T47D (cell line): ENCODE data around the gene SMAD7.

Experiments
- DNase-seq, 2 experiments: peaks; one replicate each; pipeline versions ENCODE4 v3.0.0 to v3.0.0-alpha.2; 2011 to 2012; ENCODE audit warnings: low read depth in 1 of 2, low spot score in 1 of 2
- JUND ChIP-seq: IDR thresholded peaks from 2 replicates; pipeline ENCODE4 v1.6.1; 2012; ENCODE audit warnings: low read depth
- in situ Hi-C: cut with HindIII; loops from 2 replicates; pipeline ENCODE4 v1.10.0; 2016; ENCODE audit warnings: low sequenced_read_pairs, low pct_unique_long_range_greater_than_20kb

Gene SMAD7

GRCh38 chr18:48893061-48893607 lies 57.6 kb downstream of the SMAD7 start:
- TF ChIP-seq JUND = no peak
- in situ Hi-C loops = no loop called here
- DNase-seq = no peak

DNA sequence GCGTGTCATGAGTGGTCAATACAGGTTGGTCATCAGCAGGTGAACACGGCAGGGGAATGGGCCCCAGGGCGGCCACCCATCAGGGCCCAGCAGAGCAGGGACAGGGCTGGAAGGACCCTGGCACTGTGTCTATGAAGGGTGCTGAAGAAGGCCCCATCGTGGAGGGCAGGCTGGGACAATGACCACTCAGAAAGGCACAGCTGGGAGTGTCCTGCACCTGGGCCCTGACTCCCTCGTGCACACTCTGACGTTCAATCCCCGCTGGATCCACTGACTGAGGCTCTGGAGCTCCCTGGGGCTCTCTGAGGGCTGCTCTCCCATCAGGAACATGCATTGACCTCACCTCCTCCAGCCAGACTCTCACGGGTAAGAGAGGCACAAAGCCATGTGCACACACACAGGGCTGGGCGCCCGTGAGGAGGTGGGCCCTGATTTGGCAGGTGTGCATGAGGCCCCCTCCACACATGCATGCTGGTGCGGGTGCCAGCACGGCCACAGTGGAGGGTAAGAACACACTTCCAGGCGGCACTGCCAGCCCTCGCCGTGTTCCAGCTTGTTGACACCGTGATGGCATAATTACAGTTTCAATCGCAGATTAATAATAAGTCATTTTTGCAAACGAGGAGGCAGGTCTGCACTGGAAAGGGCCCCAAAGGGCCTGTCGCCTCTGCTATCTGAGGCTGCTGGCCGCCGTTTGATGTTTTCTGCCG lies 58.5 kb downstream of the SMAD7 start:
- TF ChIP-seq JUND = no peak
- no peak for DNase-seq
- in situ Hi-C loops = no loop called here

DNA sequence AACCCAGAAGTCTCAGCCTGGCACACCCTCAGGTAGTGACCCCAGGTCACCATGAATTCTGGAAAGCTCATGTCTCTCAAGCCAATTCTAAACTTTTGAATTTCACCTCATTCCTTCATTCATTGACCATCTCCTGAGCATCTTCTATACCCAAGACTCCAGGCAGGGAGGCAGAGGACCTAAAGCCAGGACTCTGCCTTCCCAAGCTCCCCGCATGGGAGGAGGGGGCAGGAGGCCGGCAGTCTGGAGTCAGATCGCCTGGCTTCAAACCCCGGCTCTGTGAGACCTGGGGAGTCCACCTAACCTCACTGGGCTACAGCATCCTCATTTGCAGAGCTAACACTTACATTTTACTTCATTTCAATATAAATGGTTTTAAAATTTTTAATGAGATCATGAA lies 59.0 kb downstream of the SMAD7 start:
- TF ChIP-seq JUND = no peak
- no peak for DNase-seq
- in situ Hi-C loops = no loop called here

DNA sequence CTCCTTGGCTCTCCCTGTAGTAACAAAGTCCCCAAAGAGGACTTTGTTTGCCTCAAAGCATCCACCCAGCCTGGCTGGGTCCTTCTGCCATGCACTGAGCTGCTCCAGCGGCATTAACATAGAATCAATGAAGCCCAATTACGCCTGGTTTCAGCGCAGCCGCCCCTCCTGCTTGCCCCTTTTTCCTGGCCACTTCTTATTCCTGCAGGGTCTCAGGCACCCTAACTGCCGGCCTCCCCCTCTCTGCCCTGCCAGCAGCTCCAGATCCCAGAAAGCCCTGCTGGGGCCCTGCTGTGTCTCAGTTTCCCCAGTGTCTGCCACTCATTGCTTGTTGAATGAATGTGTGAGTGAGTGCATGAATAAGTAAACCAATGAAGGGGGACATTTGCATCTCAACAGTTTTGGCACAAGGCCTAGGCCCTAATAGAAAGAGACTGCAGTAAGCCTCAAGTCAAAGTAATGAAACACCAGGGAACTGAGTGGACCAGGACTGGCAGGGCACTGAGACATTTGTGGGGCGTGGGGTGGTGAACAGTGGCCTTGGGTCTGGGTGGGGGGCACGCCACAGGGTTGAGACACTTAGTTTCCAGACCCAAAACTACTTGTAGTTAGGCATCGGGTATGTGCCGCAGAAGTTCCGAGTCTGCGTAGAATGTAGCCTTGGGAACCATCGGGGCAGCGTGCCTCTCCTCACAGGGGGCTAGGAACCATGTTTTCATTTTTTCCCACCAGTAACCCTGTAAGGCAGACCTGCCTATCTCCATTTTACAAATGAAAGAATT lies 60.6 kb downstream of the SMAD7 start:
- in situ Hi-C loops = no loop called here
- no peak for DNase-seq
- TF ChIP-seq JUND = no peak

DNA sequence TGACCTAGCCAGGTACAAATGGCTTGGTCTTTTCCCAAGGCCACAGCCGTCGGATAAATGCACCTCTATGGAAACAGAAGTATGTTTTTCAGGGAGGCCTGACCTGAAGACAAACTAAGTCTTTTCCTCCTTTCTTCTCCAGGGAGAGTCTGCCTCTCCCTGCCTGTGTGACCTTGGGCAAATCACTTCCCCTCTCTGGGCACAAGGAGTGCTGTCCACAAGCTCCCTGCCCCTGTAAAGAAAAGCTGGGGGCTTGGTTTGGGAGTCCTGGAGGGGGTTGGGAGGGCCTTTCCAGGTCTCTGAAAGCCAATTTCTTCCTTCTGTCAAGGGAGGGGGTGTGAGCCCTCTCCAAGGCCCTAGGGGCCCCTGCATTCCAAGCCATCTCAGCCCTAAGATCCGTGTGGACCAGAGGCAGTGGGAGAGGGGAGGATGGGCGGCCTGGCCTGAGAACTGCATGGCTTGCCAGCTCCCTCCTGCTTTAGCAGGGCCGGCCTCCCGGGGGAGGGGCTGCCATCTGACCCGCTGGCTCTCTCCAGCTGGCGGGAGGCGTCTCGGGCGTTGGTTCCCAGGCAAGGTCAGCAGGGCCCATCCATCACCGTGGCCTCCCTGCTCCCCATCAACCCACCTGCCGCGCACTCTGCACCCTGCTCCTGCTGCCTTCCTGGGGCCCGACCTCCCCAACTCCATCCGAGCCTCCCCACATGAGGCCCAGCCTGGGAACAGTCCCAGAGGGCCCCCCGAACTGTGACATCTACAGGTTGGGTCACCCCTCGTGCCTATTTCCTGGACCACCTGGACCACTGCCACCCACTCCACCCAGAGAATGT lies 61.4 kb downstream of the SMAD7 start:
- TF ChIP-seq JUND = no peak
- in situ Hi-C loops = no loop called here
- no peak for DNase-seq

- in situ Hi-C loops = no loop called here
- TF ChIP-seq JUND = no peak
- no peak for DNase-seq
These were observed 62.0 kb downstream of the SMAD7 start for GRCh38 chr18:48888773-48889080.

DNA sequence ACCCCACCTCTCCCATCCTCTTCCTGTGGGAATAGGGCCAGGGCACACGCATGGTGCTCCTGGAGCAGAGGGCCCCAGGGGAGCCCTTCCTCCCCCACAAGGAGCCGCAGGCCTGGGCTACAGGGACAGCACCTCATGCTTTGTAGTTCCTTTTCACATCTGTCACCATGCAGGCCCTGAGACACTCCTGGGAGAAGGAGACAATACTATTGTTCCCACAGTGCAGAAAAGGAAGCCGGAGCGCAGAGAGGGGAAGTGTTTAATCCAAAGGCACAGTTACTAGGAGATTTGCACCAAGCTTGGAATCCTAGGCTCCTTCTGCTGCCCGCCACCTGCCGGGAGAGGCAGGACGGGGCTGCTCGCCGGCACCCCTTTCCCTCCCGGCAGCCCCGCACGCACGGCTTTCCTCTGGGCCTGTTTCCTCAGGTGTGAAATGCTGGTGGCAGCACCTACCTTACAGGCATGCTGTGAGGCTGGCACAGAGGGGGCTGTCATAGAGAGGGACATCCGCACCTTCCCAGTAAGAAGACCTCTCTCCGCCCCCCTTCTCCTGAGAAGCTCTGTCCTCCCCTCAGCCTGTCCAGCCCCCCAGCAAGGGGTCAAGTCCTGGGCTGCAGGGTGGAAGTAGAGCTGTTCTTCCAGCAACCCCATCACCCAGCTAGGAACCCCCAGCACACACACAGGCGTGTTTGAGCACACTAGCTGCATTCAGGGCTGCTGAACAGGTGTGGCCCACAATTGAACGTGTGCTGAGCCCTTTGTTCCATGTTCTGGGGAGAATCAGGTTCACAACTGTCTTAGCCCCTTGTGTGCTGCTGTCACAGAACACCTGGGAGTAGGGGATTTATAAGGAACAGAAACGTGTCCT lies 62.6 kb downstream of the SMAD7 start:
- TF ChIP-seq JUND = no peak
- in situ Hi-C loops = no loop called here
- DNase-seq = no peak

- in situ Hi-C loops = no loop called here
- TF ChIP-seq JUND = no peak
- DNase-seq = no peak
These were observed 63.4 kb downstream of the SMAD7 start for GRCh38 chr18:48887294-48887904.

- no peak for TF ChIP-seq JUND
- in situ Hi-C loops = no loop called here
- DNase-seq = no peak
These were observed 64.1 kb downstream of the SMAD7 start for GRCh38 chr18:48886520-48887293.

- no peak for TF ChIP-seq JUND
- DNase-seq = no peak
- in situ Hi-C loops = no loop called here
These were observed 64.8 kb downstream of the SMAD7 start for GRCh38 chr18:48885924-48886400.
